Measurements from ENCODE around the gene NR2E1.
A peak's percentile ranks its signal among the peaks of the same experiment; 100 is the strongest.

Gene NR2E1

DNA sequence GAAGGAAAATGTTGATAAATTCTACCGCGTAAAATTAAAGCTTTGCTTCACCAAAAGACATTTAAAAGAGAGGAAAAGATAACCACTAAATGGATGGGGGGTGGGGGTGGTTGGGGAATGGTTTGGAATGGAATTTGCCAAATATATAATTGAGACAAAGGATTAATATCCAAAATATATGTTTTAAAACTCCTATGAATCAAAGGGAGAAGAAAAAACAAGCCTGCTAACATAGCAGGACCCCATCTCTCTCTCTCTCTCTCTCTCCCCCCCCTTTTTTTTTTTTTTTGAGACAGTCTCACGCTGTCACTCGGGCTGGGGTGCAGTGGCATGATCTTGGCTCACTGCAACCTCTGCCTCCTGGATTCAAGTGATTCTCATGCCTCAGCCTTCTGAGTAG lies 13.4 kb upstream of the NR2E1 start:
- no peak for DNase-seq (ENCODE audit: low read depth)
- H3K4me3 ChIP-seq (ENCODE audit: low read length), result no peak overlapping the region
- TF ChIP-seq, protein P1, sequence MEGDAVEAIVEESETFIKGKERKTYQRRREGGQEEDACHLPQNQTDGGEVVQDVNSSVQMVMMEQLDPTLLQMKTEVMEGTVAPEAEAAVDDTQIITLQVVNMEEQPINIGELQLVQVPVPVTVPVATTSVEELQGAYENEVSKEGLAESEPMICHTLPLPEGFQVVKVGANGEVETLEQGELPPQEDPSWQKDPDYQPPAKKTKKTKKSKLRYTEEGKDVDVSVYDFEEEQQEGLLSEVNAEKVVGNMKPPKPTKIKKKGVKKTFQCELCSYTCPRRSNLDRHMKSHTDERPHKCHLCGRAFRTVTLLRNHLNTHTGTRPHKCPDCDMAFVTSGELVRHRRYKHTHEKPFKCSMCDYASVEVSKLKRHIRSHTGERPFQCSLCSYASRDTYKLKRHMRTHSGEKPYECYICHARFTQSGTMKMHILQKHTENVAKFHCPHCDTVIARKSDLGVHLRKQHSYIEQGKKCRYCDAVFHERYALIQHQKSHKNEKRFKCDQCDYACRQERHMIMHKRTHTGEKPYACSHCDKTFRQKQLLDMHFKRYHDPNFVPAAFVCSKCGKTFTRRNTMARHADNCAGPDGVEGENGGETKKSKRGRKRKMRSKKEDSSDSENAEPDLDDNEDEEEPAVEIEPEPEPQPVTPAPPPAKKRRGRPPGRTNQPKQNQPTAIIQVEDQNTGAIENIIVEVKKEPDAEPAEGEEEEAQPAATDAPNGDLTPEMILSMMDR (IDR thresholded peaks at IDR 0.05; ENCODE audit: insufficient read depth, low read depth, low read length, missing control alignments), result no peak

DNA sequence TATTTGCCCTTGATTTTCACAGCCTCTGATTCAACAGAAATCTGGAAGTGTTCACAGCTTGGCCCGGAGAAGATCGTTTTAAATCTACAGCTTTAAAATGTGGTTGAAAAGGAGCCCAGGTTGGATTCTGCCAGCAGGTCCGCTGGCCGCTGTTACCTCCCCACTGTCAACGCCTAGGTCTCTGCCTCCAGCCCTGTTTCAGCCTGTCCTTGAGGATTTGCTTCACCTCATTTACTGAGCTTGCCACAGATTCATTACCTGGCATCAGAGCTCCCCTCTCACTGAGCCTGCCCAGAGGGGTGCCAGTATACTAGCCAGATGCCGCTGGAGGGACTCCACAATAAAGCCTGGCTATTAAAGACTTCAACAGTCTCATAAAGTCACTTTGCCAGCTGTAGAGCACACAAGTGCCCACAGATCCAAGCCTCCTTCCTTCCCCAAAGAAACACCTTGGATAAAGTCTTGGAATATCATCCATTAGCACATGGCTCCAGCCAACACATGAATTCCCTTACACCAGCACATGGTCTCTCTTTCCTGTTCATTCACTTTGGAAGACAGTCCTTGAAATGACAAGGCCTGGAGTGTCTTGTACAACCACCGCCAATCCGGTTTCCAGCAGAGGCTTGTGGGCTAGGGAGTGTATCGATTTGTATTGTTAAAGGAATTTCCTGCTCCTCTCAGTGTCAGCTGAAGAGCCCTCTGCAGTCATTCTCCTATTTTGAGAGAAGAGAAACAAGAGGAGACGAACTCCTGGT lies 9.5 kb upstream of the NR2E1 start:
- H3K4me3 ChIP-seq (ENCODE audit: low read length), result no peak overlapping the region
- TF ChIP-seq, protein P1 (IDR thresholded peaks at IDR 0.05; ENCODE audit: insufficient read depth, low read depth, low read length, missing control alignments), result no peak
- DNase-seq (ENCODE audit: low read depth), result peak; percentile 50

DNA sequence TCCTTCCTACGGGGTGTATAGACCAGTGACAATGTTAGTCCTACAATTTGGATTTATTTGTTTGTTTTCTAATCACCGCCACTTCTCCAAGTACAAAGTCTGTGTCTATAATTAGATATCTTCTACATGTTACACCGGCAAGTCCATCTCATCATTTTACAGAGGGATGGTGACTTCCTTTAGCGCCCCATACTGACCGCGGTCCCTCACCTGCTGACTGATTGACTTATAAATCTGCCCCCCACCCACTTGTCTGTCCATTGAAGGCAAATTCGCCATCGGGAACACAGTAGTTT lies 8.9 kb upstream of the NR2E1 start:
- no peak for DNase-seq (ENCODE audit: low read depth)
- H3K4me3 ChIP-seq (ENCODE audit: low read length), result no peak overlapping the region
- TF ChIP-seq, protein P1 (IDR thresholded peaks at IDR 0.05; ENCODE audit: insufficient read depth, low read depth, low read length, missing control alignments), result no peak

DNA sequence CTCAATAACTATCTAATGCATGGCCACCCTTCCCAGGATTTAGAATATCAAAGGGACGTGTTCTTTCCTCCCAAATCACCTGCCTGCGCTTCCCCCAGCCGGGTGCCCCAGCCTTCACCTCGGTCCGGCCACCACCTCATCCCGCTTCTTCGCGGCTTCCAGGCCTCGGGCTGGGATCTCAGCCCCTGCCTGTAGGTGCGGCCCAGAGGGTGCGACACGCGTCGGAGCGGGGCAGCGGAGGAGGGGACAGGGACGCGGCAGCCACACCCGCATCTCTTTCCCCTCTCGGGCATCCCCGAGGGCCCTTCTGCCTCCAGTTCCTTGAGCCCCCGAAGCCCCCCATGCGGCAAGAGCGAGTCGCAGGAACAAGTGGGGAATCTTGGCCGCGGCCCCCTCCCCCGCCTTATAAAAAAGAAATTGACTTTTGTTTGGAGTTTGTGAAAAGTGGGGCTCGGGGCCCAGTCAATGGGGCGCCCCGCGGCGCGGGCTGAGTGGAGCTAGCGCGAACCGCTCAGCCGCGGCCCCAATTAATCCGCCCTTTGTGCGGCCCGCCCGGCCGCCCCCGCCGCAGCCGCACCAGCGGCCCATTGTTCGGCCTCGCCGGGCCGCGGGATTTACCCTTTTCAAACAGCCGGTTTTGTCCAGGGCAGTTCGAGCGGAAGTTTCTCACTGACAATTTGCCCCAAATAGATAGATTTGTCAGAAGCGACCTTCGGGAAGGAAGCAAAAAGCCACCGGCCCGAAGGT lies 8.4 kb upstream of the NR2E1 start:
- TF ChIP-seq, protein P1 (IDR thresholded peaks at IDR 0.05; ENCODE audit: insufficient read depth, low read depth, low read length, missing control alignments), result no peak
- H3K4me3 ChIP-seq (ENCODE audit: low read length), result no peak overlapping the region
- DNase-seq (ENCODE audit: low read depth), result no peak

DNA sequence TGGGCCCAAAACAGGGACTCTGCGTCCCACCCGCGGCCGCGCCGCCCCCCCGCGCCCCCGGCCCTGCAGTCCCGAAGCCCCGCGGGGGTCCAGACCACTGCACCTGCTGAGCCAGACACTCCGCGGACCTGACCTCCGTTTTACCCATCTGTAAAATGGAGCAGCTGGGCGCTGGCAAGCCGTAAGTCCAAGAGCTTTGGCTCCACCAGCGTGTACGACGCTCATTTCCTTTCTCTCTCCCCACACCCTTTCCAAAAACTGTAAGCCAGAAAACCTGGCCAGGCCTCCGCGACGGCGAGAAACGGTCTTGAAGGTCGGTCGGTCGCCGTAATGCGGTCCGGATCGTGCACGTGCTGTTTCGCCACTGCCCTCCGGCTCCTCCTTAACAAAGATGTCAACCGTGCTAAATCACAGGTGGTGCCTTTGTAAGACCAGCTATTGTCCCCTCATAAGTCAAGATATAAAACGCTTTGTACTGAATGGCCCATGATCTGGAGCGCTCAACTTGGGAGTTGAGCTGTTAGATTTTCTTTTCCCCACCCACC lies 7.8 kb upstream of the NR2E1 start:
- H3K4me3 ChIP-seq (ENCODE audit: low read length), result no peak overlapping the region
- no peak for DNase-seq (ENCODE audit: low read depth)
- TF ChIP-seq, protein P1 (IDR thresholded peaks at IDR 0.05; ENCODE audit: insufficient read depth, low read depth, low read length, missing control alignments), result no peak

DNA sequence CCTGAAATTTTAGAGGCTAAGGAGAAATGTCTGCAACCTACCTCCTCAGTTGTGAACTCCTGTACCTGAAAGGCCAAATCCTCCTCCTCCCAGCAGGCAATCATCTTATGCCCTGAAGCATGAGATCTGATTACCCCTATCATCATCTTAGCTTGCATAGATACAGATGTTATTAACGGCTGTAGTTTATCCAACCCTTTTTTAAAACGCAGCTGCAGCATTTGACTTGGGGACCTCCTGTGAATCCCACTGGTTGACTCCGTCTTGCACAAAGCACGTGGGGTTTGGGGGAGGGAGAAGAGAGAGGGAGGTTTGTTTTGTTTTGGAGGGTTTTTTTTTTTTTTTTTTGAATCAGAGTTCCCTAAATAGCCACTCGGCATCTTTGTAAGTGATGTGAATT lies 5.8 kb upstream of the NR2E1 start:
- TF ChIP-seq, protein P1 (IDR thresholded peaks at IDR 0.05; ENCODE audit: insufficient read depth, low read depth, low read length, missing control alignments), result no peak
- H3K4me3 ChIP-seq (ENCODE audit: low read length), result no peak overlapping the region
- no peak for DNase-seq (ENCODE audit: low read depth)

All from epithelial cell of esophagus (primary cell).